ENCODE data around the gene SLC6A12. TPM values are rescaled to one million over a fixed set of nuclear protein-coding genes. Genes with fewer than 3 reads are reported as not detected.

SLC6A12 gene
- total RNA-seq, 1 experiment from 2014 or later = 0.17 TPM

DNA sequence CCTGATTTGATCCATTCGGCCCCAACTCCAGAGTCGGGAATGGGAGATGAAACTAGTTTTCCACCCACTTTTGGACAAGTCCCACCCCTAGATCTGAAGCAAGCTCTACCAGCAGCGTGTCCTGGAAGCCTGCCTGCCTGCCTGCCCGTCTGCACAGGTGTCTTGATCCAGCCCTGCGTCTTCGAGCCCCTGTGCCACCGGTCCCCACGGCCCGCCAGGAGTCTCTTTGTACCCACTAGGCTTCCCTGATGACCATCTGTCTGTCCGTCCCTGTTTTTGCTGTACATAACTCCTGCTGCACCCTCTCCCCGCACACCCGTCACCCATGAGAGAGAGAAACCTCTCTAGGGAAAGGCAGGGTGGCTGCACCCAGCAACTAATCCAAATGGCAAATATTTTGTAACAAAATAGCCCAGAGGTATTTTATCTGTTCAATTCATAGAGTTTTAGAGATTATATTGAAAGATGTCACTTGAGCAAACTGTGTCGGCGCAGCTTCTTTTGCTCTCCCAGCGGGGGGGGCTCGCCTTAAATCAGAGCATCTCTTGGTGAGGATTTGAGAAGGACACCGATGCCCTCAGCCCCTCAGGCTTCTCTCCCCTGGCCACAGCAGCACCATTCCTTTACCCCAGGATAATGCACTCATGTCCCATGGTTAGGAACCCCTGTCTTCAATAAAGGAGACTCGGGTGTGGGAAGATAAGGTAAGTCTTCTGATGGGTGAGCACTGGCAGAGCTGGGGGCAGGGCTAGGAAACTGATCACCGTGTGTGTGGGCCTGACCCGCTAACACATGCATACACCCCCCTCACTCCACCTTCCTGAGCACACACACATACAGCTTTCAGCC is 35.8 kb downstream of the SLC6A12 start:
- DNase-seq = no peak
- Histone ChIP-seq H3K18ac (ENCODE audit: insufficient read length, low read depth, low read length) (no peak overlapping the region), H3K9me3 (ENCODE audit: control insufficient read depth, low read depth, low read length) (no peaks in the 10 kb centered on the region), H3K27ac (ENCODE audit: insufficient read length, low read depth, low read length) (no peak overlapping the region), H3K4me2 (ENCODE audit: insufficient read depth, insufficient read length, low read length) (no peak overlapping the region), H3K23ac (ENCODE audit: insufficient read length, low read depth, low read length) (no peak overlapping the region), H3K79me2 (ENCODE audit: insufficient read depth, low read length) (no peaks in the 10 kb centered on the region), H2BK20ac (ENCODE audit: low read depth, low read length, poor library complexity, severe bottlenecking) (no peak overlapping the region), H3K27me3 (ENCODE audit: insufficient read depth, low read length) (no peaks in the 10 kb centered on the region), H3K9ac (ENCODE audit: extremely low read depth, insufficient read length, low read length) (no peak overlapping the region), H2BK5ac (ENCODE audit: insufficient read length, low read length) (no peak overlapping the region), H4K20me1 (ENCODE audit: control insufficient read depth, insufficient read depth, insufficient read length) (no peaks in the 10 kb centered on the region), H2BK120ac (ENCODE audit: low read depth, low read length, poor library complexity, severe bottlenecking) (no peak overlapping the region), H3K56ac (ENCODE audit: insufficient read length, low read depth, low read length) (no peak overlapping the region), H4K8ac (replicated peaks; ENCODE audit: insufficient read length, low read depth, low read length) (peak overlapping the region; percentile 39), H3K79me1 (ENCODE audit: insufficient read depth, low read depth, low read length, poor library complexity, severe bottlenecking) (no peaks in the 10 kb centered on the region), H3T11ph (ENCODE audit: low read length) (no peak overlapping the region), H4K91ac (ENCODE audit: insufficient read length, low read depth, low read length) (no peak overlapping the region), H2BK12ac (ENCODE audit: insufficient read length, low read depth, low read length) (no peak overlapping the region), H2AK5ac (ENCODE audit: insufficient read length, low read length) (no peak overlapping the region), H3K14ac (ENCODE audit: insufficient read depth, low read length) (no peak overlapping the region; the same call in 1 of the 2 replicates), H3K23me2 (ENCODE audit: insufficient read length, low read depth, low read length, poor library complexity, severe bottlenecking) (no peaks in the 10 kb centered on the region), H4K5ac (ENCODE audit: insufficient read length, low read depth, low read length) (no peak overlapping the region), H3K4me1 (ENCODE audit: insufficient read depth, low read length) (peaks cover 4% of the 10 kb centered on the region; the same call in 1 of the 2 replicates), H3K4ac (ENCODE audit: low read depth, low read length) (no peak overlapping the region), H2BK15ac (ENCODE audit: low read depth, low read length) (no peak overlapping the region), H2AFZ (ENCODE audit: low read length) (no peak overlapping the region)
- peak overlapping the region in 1 of 3 experiments; percentile 29; a peak in 2 of 7 replicates for H3K27ac Mint-ChIP-seq
- no peaks in the 10 kb centered on the region for H3K9me3 Mint-ChIP-seq
- H3K4me1 Mint-ChIP-seq = peaks cover 19 to 43% of the 10 kb centered on the region in 2 experiments
- H3K27me3 Mint-ChIP-seq (ENCODE audit: low read depth) = peaks cover 4% of the 10 kb centered on the region
- no CpG with 5 or more reads among the region's 20 CpGs for WGBS (ENCODE audit: extremely low coverage, insufficient read length, low lambda C conversion rate)
- 0 out of 5 replicates have a peak overlapping the region, but pooled peaks of 1 of the 2 experiments have one; percentile 8 for H3K4me3 Mint-ChIP-seq
- no peaks in the 10 kb centered on the region; a peak in 1 of 7 replicates for H3K36me3 Mint-ChIP-seq (ENCODE audit: insufficient read depth in 1 of 3, low read depth in 3 of 3)
- TF ChIP-seq, protein P1, sequence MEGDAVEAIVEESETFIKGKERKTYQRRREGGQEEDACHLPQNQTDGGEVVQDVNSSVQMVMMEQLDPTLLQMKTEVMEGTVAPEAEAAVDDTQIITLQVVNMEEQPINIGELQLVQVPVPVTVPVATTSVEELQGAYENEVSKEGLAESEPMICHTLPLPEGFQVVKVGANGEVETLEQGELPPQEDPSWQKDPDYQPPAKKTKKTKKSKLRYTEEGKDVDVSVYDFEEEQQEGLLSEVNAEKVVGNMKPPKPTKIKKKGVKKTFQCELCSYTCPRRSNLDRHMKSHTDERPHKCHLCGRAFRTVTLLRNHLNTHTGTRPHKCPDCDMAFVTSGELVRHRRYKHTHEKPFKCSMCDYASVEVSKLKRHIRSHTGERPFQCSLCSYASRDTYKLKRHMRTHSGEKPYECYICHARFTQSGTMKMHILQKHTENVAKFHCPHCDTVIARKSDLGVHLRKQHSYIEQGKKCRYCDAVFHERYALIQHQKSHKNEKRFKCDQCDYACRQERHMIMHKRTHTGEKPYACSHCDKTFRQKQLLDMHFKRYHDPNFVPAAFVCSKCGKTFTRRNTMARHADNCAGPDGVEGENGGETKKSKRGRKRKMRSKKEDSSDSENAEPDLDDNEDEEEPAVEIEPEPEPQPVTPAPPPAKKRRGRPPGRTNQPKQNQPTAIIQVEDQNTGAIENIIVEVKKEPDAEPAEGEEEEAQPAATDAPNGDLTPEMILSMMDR (conservative IDR thresholded peaks at IDR 0.05) = no peak
